CD8-positive, alpha-beta memory T cell (primary cell): ENCODE data around the gene PYROXD2. TPM values are rescaled to one million over a fixed set of nuclear protein-coding genes. Genes with fewer than 3 reads are reported as not detected.

Experiments
- CTCF ChIA-PET: fragments of 350-600 bp; sonication (Branson Sonifier 250); formaldehyde crosslinking; loops from one replicate; lab custom pipeline; 2021; ENCODE audit warnings: antibody characterized with exemption; lab: Charles Lee
- POLR2A ChIA-PET: fragments of 350-600 bp; sonication (Branson Sonifier 250); formaldehyde crosslinking; loops from one replicate; lab custom pipeline; 2021; ENCODE audit warnings: antibody characterized with exemption; lab: Charles Lee
- DNase-seq, 5 donors: peaks; one replicate each; pipeline versions ENCODE4 v3.0.0 to v3.0.0-alpha.2; 2020 to 2022; ENCODE audit warnings: mixed read lengths in 1 of 5
- H3K27ac ChIP-seq: one replicate; pipeline ENCODE4 v1.7.0; 2013; ENCODE audit warnings: low read depth, mild to moderate bottlenecking, low read length, moderate library complexity
- H3K27me3 ChIP-seq: 2 replicates; pipeline ENCODE4 v1.7.0; 2013; ENCODE audit warnings: low read length, mild to moderate bottlenecking; ENCODE audit not compliant: insufficient read depth, poor library complexity, severe bottlenecking
- H3K36me3 ChIP-seq: 2 replicates; pipeline ENCODE4 v1.7.0; 2013; ENCODE audit warnings: mild to moderate bottlenecking, low read length, moderate library complexity; ENCODE audit not compliant: insufficient read depth
- H3K4me1 ChIP-seq: 2 replicates; pipeline ENCODE4 v1.7.0; 2013; ENCODE audit warnings: mild to moderate bottlenecking, low read length, moderate library complexity; ENCODE audit not compliant: insufficient read depth
- H3K4me3 ChIP-seq: 2 replicates; pipeline ENCODE4 v1.7.0; 2013; ENCODE audit warnings: mild to moderate bottlenecking, low read length
- H3K9me3 ChIP-seq: 2 replicates; pipeline ENCODE4 v1.7.0; 2013; ENCODE audit warnings: mild to moderate bottlenecking, low read length
- H3K27ac Mint-ChIP-seq, 8 donors: one replicate each; pipeline ENCODE4 v1.8.0; 2020 to 2021; ENCODE audit warnings: mixed read lengths in 8 of 8, mild to moderate bottlenecking in 6 of 8, inconsistent platforms in 3 of 8, moderate library complexity in 3 of 8
- H3K27me3 Mint-ChIP-seq, 2 donors: one replicate each; pipeline ENCODE4 v1.8.0; 2020 to 2021; ENCODE audit warnings: mixed read lengths in 2 of 2, mild to moderate bottlenecking in 1 of 2, moderate library complexity in 1 of 2
- H3K36me3 Mint-ChIP-seq, 3 donors: one replicate each; pipeline ENCODE4 v1.8.0; 2020 to 2021; ENCODE audit warnings: mixed read lengths in 3 of 3, inconsistent platforms in 1 of 3, mild to moderate bottlenecking in 1 of 3
- H3K4me1 Mint-ChIP-seq, 3 donors: one replicate each; pipeline ENCODE4 v1.8.0; 2020 to 2021; ENCODE audit warnings: mixed read lengths in 3 of 3, inconsistent platforms in 1 of 3, mild to moderate bottlenecking in 1 of 3
- H3K4me3 Mint-ChIP-seq, 7 donors: one replicate each; pipeline ENCODE4 v1.8.0; 2020 to 2021; ENCODE audit warnings: mixed read lengths in 7 of 7, mild to moderate bottlenecking in 6 of 7, moderate library complexity in 4 of 7, inconsistent platforms in 2 of 7
- H3K9me3 Mint-ChIP-seq, 5 donors: one replicate each; pipeline ENCODE4 v1.8.0; 2020 to 2022; ENCODE audit warnings: mixed read lengths in 5 of 5, mild to moderate bottlenecking in 3 of 5, moderate library complexity in 2 of 5, inconsistent platforms in 1 of 5
- polyA plus RNA-seq: library from polyadenylated mRNA; unstranded; fragments of 300-500 nt; fragmentation: Illumina TruSeq; gene quantifications from one replicate; pipeline ENCODE4 v1.2.3, GENCODE V29; 2021
- total RNA-seq, 2 experiments: library from RNA; stranded (reverse); gene quantifications; one replicate each; pipeline ENCODE4 v1.2.3, GENCODE V29; 2021

Gene PYROXD2
- total and polyA plus RNA-seq, 3 experiments from 2014 or later: 3.6 to 5.3 (median 4.0) TPM

DNA sequence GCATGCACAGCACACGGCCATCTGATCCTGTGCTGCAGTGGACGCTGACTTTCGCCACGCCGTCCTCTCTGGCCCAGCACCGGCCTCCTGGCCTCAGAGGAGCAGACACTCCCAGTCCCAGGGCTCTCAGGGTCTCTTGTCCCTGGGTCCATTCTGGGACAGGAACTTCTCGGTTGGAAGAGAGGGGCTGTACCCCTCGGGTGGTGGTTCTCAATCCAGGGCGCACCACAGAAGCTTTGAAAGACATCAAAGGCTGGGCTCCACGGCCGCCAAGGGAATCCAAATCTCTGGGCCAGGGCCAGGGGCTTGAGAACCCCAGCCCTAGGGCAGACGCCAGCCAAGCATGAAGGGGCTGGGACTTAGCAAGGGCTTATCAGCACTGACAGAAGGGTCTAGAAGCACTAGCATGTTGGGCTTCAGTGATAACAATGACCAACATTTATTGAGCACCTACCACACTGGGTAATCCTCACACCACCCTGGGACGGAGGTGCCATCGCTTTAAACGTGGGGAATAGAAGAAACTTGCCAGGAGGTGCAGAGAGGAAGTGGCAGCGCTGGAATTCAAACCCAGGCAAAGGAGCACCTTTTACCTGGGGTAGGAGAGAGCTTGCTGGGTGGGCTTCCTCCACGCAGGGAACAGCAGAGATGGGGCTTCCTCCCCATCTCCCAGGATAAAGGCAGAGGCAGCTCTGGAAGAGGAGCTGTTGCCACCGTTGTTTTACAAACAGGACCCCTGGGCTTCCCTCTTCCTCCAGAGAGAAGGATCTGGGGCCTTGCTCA, 1.8 kb upstream of the PYROXD2 start:
- Mint-ChIP-seq H3K27ac (peak overlapping the region in 5 of 8 donors; percentile 56 to 84 (median 68)), H3K4me3 (no peak overlapping the region), H3K36me3 (peaks cover 0 to 54% (median 6%) of the 10 kb centered on the region in 3 donors), H3K9me3 (no peaks in the 10 kb centered on the region), H3K4me1 (peaks cover 17 to 30% (median 24%) of the 10 kb centered on the region in 3 donors), H3K27me3 (no peaks in the 10 kb centered on the region)
- Histone ChIP-seq H3K4me1 (peaks cover 16% of the 10 kb centered on the region), H3K27ac (no peak overlapping the region), H3K36me3 (peaks cover 6% of the 10 kb centered on the region), H3K4me3 (no peak overlapping the region), H3K27me3 (no peaks in the 10 kb centered on the region), H3K9me3 (no peaks in the 10 kb centered on the region)
- DNase-seq: peak in 1 of 5 donors; percentile 24
- ChIA-PET CTCF (interaction anchor here (1.5 kb wide), 1 partner anchor 9 kb away, joined by 5 read pairs; no protein-coding TSS in a partner anchor), POLR2A (no interaction called here)

DNA sequence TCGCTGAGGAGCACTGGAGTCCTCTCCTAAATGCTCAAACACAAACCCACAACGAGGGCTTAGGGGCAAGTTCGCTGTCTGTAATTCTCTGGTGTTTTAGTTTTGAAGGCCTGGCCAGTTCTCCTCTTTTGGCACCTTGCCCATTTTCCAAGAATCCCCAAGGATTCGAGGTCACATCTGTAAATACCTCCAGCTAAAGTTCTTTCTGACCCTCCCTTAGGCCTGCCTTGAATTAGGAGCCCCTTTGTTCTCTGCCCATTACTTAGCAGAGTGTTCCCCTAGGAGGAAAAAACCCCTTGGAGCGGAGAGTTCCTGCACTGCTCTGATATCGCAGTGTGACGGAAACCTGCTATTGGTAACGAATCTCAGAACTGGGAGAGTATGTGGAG, 743 bp upstream of the PYROXD2 start:
- peak overlapping the region in 6 of 7 donors; percentile 74 to 98 (median 92) for H3K4me3 Mint-ChIP-seq
- Histone ChIP-seq H3K4me3 (no peak overlapping the region), H3K27ac (no peak overlapping the region), H3K27me3 (no peaks in the 10 kb centered on the region), H3K4me1 (peaks cover 16% of the 10 kb centered on the region), H3K36me3 (peaks cover 6% of the 10 kb centered on the region), H3K9me3 (no peaks in the 10 kb centered on the region)
- H3K36me3 Mint-ChIP-seq: peaks cover 0 to 44% (median 6%) of the 10 kb centered on the region in 3 donors
- H3K9me3 Mint-ChIP-seq: no peaks in the 10 kb centered on the region
- no peaks in the 10 kb centered on the region for H3K27me3 Mint-ChIP-seq
- CTCF ChIA-PET: interaction anchor here (1.5 kb wide), 2 partner anchors 10 kb away, joined by 5 to 7 read pairs; no protein-coding TSS in a partner anchor
- H3K4me1 Mint-ChIP-seq: peaks cover 17 to 36% (median 30%) of the 10 kb centered on the region in 3 donors
- POLR2A ChIA-PET: interaction anchor here (0.5 kb wide), 1 partner anchor 302 kb away, joined by 3 read pairs; no protein-coding TSS in a partner anchor
- peak overlapping the region in 4 of 8 donors; percentile 67 to 98 (median 78) for H3K27ac Mint-ChIP-seq
- DNase-seq: peak in 1 of 5 donors; percentile 23

DNA sequence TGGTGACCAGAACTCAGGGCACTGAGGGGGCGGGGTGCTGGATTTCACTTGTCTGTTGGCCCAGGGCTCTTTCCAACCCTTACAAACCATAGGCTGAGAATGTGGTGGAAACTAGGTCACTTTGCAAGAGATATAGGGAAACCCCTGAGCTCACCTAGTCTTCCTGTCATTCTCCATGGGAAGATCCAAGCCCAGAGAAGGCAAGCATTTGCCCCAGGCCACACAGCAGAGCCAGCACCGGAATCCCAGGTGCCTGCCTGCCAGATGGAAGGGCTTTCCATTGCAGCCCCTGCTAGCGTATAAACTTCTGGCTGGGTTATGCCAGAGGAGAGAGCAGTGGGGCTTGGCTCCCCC, 427 bp downstream of the PYROXD2 start:
- POLR2A ChIA-PET: no interaction called here

DNA sequence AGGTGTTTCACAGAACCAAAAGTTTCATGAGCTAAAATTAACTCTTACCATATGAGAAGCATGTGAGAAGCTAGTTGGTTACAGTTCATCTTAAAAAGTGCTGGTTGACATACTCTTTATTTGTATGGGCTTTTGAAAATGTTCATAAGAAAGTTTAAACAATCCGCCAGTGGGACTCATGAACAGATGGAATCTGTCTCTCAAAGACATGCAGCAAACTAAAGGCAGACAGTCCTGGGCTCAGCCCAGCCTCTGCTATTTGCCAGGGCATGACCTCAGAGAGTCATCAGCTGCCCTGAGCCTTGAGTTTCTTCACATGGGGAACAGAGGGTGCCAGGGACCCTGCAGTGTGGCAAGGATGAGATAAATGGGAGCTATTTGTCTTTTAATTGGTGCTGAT, 3.2 kb downstream of the PYROXD2 start:
- Histone ChIP-seq H3K9me3 (no peaks in the 10 kb centered on the region), H3K4me1 (peaks cover 16% of the 10 kb centered on the region), H3K4me3 (no peak overlapping the region), H3K27ac (no peak overlapping the region), H3K36me3 (no peaks in the 10 kb centered on the region), H3K27me3 (no peaks in the 10 kb centered on the region)
- Mint-ChIP-seq H3K9me3 (no peaks in the 10 kb centered on the region), H3K4me3 (no peak overlapping the region), H3K27ac (peak overlapping the region in 3 of 8 donors; percentile 47 to 68 (median 56)), H3K4me1 (peaks cover 22 to 42% (median 32%) of the 10 kb centered on the region in 3 donors), H3K27me3 (no peaks in the 10 kb centered on the region), H3K36me3 (peaks cover 0 to 10% (median under 1%) of the 10 kb centered on the region in 3 donors)
- ChIA-PET POLR2A (no interaction called here), CTCF (no interaction called here)
- DNase-seq: no peak

More for the DNA sequence above, 427 bp downstream of the PYROXD2 start:
- no peaks in the 10 kb centered on the region for H3K9me3 Mint-ChIP-seq
- H3K27ac Mint-ChIP-seq: peak overlapping the region; percentile 67 to 98 (median 94)
- CTCF ChIA-PET: interaction anchor here (1.5 kb wide), 1 partner anchor 11 kb away, joined by 7 read pairs; no protein-coding TSS in a partner anchor
- Histone ChIP-seq H3K4me1 (peaks cover 16% of the 10 kb centered on the region), H3K27me3 (no peaks in the 10 kb centered on the region), H3K27ac (peak overlapping the region; percentile 52), H3K36me3 (peaks cover 1% of the 10 kb centered on the region), H3K9me3 (no peaks in the 10 kb centered on the region), H3K4me3 (peak overlapping the region; percentile 68)
- H3K4me3 Mint-ChIP-seq: peak overlapping the region; percentile 86 to 98 (median 95)
- DNase-seq: no peak
- peaks cover 17 to 36% (median 30%) of the 10 kb centered on the region in 3 donors for H3K4me1 Mint-ChIP-seq
- H3K27me3 Mint-ChIP-seq: no peaks in the 10 kb centered on the region
- H3K36me3 Mint-ChIP-seq: peaks cover 0 to 36% (median 6%) of the 10 kb centered on the region in 3 donors

DNA sequence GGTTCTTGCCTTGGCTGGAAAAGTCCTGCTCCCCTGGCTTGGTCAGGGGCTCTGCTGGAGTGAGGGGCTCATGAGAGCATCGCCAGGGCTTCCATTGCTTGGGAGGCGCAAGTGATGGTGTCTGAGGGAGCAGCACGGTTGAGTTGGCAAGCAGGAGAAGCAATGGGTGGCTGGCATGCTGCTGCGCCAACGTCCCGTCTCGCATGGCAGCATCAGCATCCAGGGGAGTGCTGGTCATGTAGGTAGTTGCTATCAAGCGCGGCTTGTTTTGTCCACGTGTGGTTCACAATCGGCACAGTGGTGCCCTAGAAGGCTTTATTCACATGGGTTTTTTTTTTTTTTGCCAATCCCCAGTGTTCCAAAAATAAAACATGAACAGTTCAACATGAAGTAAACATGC, 3.8 kb downstream of the PYROXD2 start:
- H3K27ac ChIP-seq: no peak overlapping the region
- POLR2A ChIA-PET: no interaction called here
- peaks cover 22 to 42% (median 32%) of the 10 kb centered on the region in 3 donors for H3K4me1 Mint-ChIP-seq
- H3K27me3 Mint-ChIP-seq: no peaks in the 10 kb centered on the region
- no peaks in the 10 kb centered on the region for H3K9me3 ChIP-seq
- no peak overlapping the region for H3K4me3 Mint-ChIP-seq
- H3K4me3 ChIP-seq: no peak overlapping the region
- H3K4me1 ChIP-seq: peaks cover 16% of the 10 kb centered on the region
- peaks cover 0 to 4% (median 0%) of the 10 kb centered on the region in 3 donors for H3K36me3 Mint-ChIP-seq
- no peak for DNase-seq
- CTCF ChIA-PET: no interaction called here
- H3K27ac Mint-ChIP-seq: peak overlapping the region in 1 of 8 donors; percentile 9
- no peaks in the 10 kb centered on the region for H3K36me3 ChIP-seq
- no peaks in the 10 kb centered on the region for H3K9me3 Mint-ChIP-seq
- H3K27me3 ChIP-seq: no peaks in the 10 kb centered on the region

DNA sequence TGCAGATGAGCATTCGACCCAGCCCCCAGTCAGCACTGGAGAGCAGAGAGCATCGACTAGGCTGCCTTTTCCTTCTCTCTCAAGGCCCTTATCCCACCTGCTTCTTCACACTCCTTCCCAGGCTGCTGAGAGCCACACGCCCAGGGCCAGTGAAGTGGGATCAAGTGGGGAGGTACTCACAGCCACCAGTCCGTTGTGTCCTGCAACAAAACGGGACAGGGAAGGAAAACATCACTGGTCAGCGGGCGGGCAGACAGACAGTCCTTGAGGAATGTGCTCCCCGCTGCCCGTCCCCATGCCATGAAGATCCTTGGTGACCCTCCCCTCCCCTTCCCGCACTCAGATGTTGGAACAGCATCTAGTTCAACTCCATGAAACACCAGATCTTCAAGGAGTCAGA, 4.2 kb downstream of the PYROXD2 start:
- Histone ChIP-seq H3K27me3 (no peaks in the 10 kb centered on the region), H3K27ac (no peak overlapping the region), H3K4me1 (peaks cover 16% of the 10 kb centered on the region), H3K4me3 (no peak overlapping the region), H3K36me3 (no peaks in the 10 kb centered on the region), H3K9me3 (no peaks in the 10 kb centered on the region)
- Mint-ChIP-seq H3K4me1 (peaks cover 22 to 41% (median 32%) of the 10 kb centered on the region in 3 donors), H3K36me3 (peaks cover 0 to 1% (median 0%) of the 10 kb centered on the region in 3 donors), H3K9me3 (no peaks in the 10 kb centered on the region), H3K4me3 (no peak overlapping the region), H3K27me3 (no peaks in the 10 kb centered on the region), H3K27ac (peak overlapping the region in 1 of 8 donors; percentile 65)
- DNase-seq: no peak
- CTCF ChIA-PET: no interaction called here
- POLR2A ChIA-PET: no interaction called here

DNA sequence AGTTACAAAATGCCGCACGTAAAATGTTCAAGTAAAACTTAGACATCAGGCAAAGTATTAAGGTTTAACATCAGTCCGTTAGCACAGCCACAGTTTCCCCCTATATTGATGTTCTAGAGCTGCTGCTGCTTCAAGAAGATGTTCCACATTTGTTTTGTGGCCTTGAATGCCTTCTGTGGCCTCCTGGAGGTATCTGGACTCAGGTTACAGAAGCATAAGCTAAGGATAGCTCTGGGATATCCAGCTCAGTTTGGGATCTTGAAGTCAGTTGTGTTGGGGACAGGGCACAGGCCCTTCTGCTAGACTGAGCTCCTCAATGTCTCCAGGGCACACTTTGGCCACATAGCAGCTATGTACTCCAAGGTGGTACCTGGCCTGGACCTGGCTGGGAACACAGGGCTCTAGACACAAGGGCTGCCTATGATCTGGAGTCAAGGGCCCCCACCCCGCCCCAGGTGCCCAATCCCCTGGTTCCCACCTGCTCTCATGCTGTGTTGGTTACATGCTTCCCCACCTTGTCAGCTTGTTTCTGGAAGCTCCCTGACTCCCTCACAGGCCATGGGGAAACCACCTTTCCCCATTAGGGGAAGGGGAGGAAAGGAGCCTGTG, 4.7 kb downstream of the PYROXD2 start:
- H3K27ac Mint-ChIP-seq: peak overlapping the region in 2 of 8 donors; percentile 41 to 65

More for the DNA sequence above, 4.7 kb downstream of the PYROXD2 start:
- POLR2A ChIA-PET: no interaction called here
- Mint-ChIP-seq H3K27me3 (no peaks in the 10 kb centered on the region), H3K4me1 (peaks cover 22 to 38% (median 29%) of the 10 kb centered on the region in 3 donors), H3K4me3 (no peak overlapping the region), H3K36me3 (peaks cover 0 to 1% (median 0%) of the 10 kb centered on the region in 3 donors), H3K9me3 (no peaks in the 10 kb centered on the region)
- Histone ChIP-seq H3K27me3 (no peaks in the 10 kb centered on the region), H3K36me3 (no peaks in the 10 kb centered on the region), H3K27ac (no peak overlapping the region), H3K4me1 (peaks cover 13% of the 10 kb centered on the region), H3K9me3 (no peaks in the 10 kb centered on the region), H3K4me3 (no peak overlapping the region)
- CTCF ChIA-PET: interaction anchor here (1.8 kb wide), 1 partner anchor 15 kb away, joined by 7 read pairs; no protein-coding TSS in a partner anchor
- no peak for DNase-seq
